Stromal cell of bone marrow (primary cell): ENCODE results near the gene COQ10A.

ENCODE experiments used
- DNase-seq: peaks from one replicate; pipeline ENCODE4 v3.0.0-alpha.2; 2012; ENCODE audit warnings: low read depth

COQ10A gene

GRCh38 chr12:56315622-56316473 is 49.1 kb downstream of the COQ10A start, which contains the start of gene CNPY2:
TSS of gene CNPY2 (minus strand) at chr12:56315988. CDS start at chr12:56315217, 771 bp downstream.
- DNase-seq: peak; percentile 92

- DNase-seq: no peak
Observed at GRCh38 chr12:56317675-56318074, 50.9 kb downstream of the COQ10A start.
